Measurements from ENCODE around the gene THY1. TPM values are rescaled to one million over a fixed set of nuclear protein-coding genes. Genes with fewer than 3 reads are reported as not detected.
"Not testable (repeated sequence)": the region's sequence is repeated elsewhere in the genome, so short reads cannot be mapped to it uniquely, and the experiment has no call there.

Gene THY1
- polyA plus RNA-seq, 1 donor (not counting 4 experiments of a cell fraction or from before 2014, with no cell fraction given): 2.4 TPM

DNA sequence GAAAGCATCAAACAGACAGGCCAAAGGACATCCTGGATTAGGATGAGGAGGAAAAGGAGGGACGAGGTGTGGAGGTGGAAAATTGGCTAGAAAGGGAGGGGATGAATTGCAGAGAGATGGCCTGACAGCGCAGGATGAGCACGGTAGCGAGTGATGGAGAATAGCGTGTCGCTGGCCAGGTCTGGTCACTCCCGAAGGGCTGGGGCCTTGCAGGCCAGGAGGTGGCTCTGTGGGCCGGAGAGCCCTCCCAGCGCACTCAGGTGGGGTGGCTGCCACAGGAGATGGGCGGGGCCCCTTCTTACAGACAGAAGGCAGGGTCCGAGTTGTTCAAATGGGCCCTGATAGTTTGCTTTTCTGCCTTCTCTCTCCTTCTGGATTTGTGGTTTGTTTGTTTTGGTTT is 37.1 kb upstream of the THY1 start:
- no peak overlapping the region for H3K4me3 ChIP-seq (ENCODE audit: control insufficient read depth in 2 of 3, extremely low read depth in 1 of 3, insufficient read depth in 2 of 3, low read depth in 1 of 3, low read length in 3 of 3)
- no peaks in the 10 kb centered on the region for H3K9me3 ChIP-seq (ENCODE audit: control insufficient read depth, low read depth, low read length)
- dilution Hi-C loops (cut with MboI; ENCODE audit: extremely low pct_ligation_motif_present, low sequenced_read_pairs): no loop called here
- H3K36me3 ChIP-seq (ENCODE audit: control insufficient read depth in 2 of 2, extremely low read depth in 1 of 2, insufficient read depth in 2 of 2, low read length in 2 of 2): no peaks in the 10 kb centered on the region
- no peaks in the 10 kb centered on the region for H4K20me1 ChIP-seq (ENCODE audit: control insufficient read depth, extremely low read depth, insufficient read depth, low read length)
- no peak for DNase-seq (ENCODE audit: low read depth, low spot score)
- no peaks in the 10 kb centered on the region for H3K27me3 ChIP-seq (ENCODE audit: control insufficient read depth, extremely low read depth, insufficient read depth, low read length)
- FAIRE-seq: no peak
- H3K4me1 ChIP-seq (ENCODE audit: control insufficient read depth, extremely low read depth, insufficient read depth, low read length): peaks cover 5% of the 10 kb centered on the region
- no peak overlapping the region for H3K9ac ChIP-seq (ENCODE audit: control insufficient read depth, extremely low read depth, insufficient read depth, low read length)
- no peak overlapping the region for H3K27ac ChIP-seq (ENCODE audit: control insufficient read depth, insufficient read depth, low read length)
- H2AFZ ChIP-seq (ENCODE audit: control insufficient read depth, low read length): no peak overlapping the region
- H3K79me2 ChIP-seq (ENCODE audit: control insufficient read depth, insufficient read depth, low read length): no peaks in the 10 kb centered on the region
- H3K4me2 ChIP-seq (ENCODE audit: control insufficient read depth, extremely low read depth, insufficient read depth, low read depth, low read length): no peak overlapping the region
- TF ChIP-seq, protein P1, sequence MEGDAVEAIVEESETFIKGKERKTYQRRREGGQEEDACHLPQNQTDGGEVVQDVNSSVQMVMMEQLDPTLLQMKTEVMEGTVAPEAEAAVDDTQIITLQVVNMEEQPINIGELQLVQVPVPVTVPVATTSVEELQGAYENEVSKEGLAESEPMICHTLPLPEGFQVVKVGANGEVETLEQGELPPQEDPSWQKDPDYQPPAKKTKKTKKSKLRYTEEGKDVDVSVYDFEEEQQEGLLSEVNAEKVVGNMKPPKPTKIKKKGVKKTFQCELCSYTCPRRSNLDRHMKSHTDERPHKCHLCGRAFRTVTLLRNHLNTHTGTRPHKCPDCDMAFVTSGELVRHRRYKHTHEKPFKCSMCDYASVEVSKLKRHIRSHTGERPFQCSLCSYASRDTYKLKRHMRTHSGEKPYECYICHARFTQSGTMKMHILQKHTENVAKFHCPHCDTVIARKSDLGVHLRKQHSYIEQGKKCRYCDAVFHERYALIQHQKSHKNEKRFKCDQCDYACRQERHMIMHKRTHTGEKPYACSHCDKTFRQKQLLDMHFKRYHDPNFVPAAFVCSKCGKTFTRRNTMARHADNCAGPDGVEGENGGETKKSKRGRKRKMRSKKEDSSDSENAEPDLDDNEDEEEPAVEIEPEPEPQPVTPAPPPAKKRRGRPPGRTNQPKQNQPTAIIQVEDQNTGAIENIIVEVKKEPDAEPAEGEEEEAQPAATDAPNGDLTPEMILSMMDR (optimal IDR thresholded peaks at IDR 0.05 in 1 of 3, IDR thresholded peaks at IDR 0.05 in 1 of 3, conservative IDR thresholded peaks at IDR 0.05 in 1 of 3; ENCODE audit: extremely low read depth in 1 of 3, insufficient read depth in 2 of 3, low read length in 3 of 3): no peak
- no peak for TF ChIP-seq EZH2 (IDR thresholded peaks at IDR 0.05; ENCODE audit: low read length)
- H3K9me1 ChIP-seq (ENCODE audit: control insufficient read depth, extremely low read depth, insufficient read depth, low read length): no peaks in the 10 kb centered on the region

DNA sequence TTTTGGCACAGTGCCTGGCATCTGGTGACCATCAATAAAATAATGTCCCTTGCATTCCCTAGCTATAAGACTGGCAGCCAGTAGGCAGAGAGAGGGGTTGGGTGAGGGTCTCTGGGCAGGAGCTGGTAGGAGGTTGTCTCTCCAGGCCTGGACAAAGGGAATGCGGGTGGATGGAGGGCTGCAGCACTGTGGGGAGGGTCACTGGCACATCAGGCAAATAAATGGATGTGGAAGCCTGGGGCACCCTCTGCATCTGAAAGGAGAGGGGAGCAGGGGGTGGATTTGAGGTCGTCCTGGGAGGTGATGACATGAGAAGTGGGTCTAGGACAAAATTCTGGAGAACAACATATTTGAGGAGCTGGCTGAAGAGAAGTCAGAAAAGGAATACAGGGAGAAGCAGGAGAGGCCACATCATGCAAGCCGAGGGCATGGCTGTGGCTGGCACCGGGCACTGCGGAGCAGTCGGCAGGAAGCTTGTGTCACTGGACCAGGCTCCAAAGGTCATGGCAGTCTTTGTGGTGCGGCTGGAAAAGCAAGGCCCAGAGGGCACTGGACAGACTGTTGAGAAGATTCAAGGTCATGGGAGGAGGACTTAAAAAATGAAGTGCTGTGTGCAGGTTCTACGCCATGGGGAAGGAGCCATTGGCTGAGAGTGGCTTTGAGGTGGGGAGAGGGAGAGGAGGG is 36.5 kb upstream of the THY1 start:
- no peaks in the 10 kb centered on the region for H3K79me2 ChIP-seq (ENCODE audit: control insufficient read depth, insufficient read depth, low read length)
- no peaks in the 10 kb centered on the region for H3K27me3 ChIP-seq (ENCODE audit: control insufficient read depth, extremely low read depth, insufficient read depth, low read length)
- no peaks in the 10 kb centered on the region for H4K20me1 ChIP-seq (ENCODE audit: control insufficient read depth, extremely low read depth, insufficient read depth, low read length)
- no peak overlapping the region for H3K4me3 ChIP-seq (ENCODE audit: control insufficient read depth in 2 of 3, extremely low read depth in 1 of 3, insufficient read depth in 2 of 3, low read depth in 1 of 3, low read length in 3 of 3)
- no peak overlapping the region for H2AFZ ChIP-seq (ENCODE audit: control insufficient read depth, low read length)
- no peak overlapping the region for H3K27ac ChIP-seq (ENCODE audit: control insufficient read depth, insufficient read depth, low read length)
- H3K4me2 ChIP-seq (ENCODE audit: control insufficient read depth, extremely low read depth, insufficient read depth, low read depth, low read length): no peak overlapping the region
- H3K9me3 ChIP-seq (ENCODE audit: control insufficient read depth, low read depth, low read length): no peaks in the 10 kb centered on the region
- FAIRE-seq: no peak
- peaks cover 5% of the 10 kb centered on the region for H3K4me1 ChIP-seq (ENCODE audit: control insufficient read depth, extremely low read depth, insufficient read depth, low read length)
- no peaks in the 10 kb centered on the region for H3K9me1 ChIP-seq (ENCODE audit: control insufficient read depth, extremely low read depth, insufficient read depth, low read length)
- H3K9ac ChIP-seq (ENCODE audit: control insufficient read depth, extremely low read depth, insufficient read depth, low read length): no peak overlapping the region
- dilution Hi-C loops (cut with MboI; ENCODE audit: extremely low pct_ligation_motif_present, low sequenced_read_pairs): no loop called here
- TF ChIP-seq EZH2 (IDR thresholded peaks at IDR 0.05; ENCODE audit: low read length): no peak
- TF ChIP-seq, protein P1 (optimal IDR thresholded peaks at IDR 0.05 in 1 of 3, IDR thresholded peaks at IDR 0.05 in 1 of 3, conservative IDR thresholded peaks at IDR 0.05 in 1 of 3; ENCODE audit: extremely low read depth in 1 of 3, insufficient read depth in 2 of 3, low read length in 3 of 3): no peak
- no peak for DNase-seq (ENCODE audit: low read depth, low spot score)
- H3K36me3 ChIP-seq (ENCODE audit: control insufficient read depth in 2 of 2, extremely low read depth in 1 of 2, insufficient read depth in 2 of 2, low read length in 2 of 2): no peaks in the 10 kb centered on the region

DNA sequence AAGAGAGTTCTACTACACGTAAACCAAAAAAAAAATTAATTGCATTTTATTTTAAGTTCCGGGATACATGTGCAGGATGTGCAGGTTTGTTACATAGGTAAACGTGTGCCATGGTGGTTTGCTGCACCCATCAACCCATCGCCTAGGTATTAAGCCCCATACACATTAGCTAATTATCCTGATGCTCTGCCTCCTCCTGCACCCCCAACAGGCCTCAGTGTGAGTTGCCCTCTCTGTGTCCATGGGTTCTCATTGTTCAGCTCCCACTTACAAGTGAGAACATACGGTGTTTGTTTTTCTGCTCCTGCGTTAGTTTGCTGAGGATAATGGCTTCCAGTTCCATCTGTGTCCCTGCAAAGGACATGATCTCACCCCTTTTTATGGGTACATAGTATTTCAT is 32.7 kb upstream of the THY1 start:
- FAIRE-seq; H3K9me1 ChIP-seq (ENCODE audit: control insufficient read depth, extremely low read depth, insufficient read depth, low read length); H3K9ac ChIP-seq (ENCODE audit: control insufficient read depth, extremely low read depth, insufficient read depth, low read length); H3K79me2 ChIP-seq (ENCODE audit: control insufficient read depth, insufficient read depth, low read length); H3K4me2 ChIP-seq (ENCODE audit: control insufficient read depth, extremely low read depth, insufficient read depth, low read depth, low read length); H3K36me3 ChIP-seq (ENCODE audit: control insufficient read depth in 2 of 2, extremely low read depth in 1 of 2, insufficient read depth in 2 of 2, low read length in 2 of 2); H4K20me1 ChIP-seq (ENCODE audit: control insufficient read depth, extremely low read depth, insufficient read depth, low read length); H3K27ac ChIP-seq (ENCODE audit: control insufficient read depth, insufficient read depth, low read length); DNase-seq (ENCODE audit: low read depth, low spot score); H3K4me3 ChIP-seq (ENCODE audit: control insufficient read depth in 2 of 3, extremely low read depth in 1 of 3, insufficient read depth in 2 of 3, low read depth in 1 of 3, low read length in 3 of 3); dilution Hi-C loops (cut with MboI; ENCODE audit: extremely low pct_ligation_motif_present, low sequenced_read_pairs); H3K27me3 ChIP-seq (ENCODE audit: control insufficient read depth, extremely low read depth, insufficient read depth, low read length); H3K4me1 ChIP-seq (ENCODE audit: control insufficient read depth, extremely low read depth, insufficient read depth, low read length); H2AFZ ChIP-seq (ENCODE audit: control insufficient read depth, low read length); H3K9me3 ChIP-seq (ENCODE audit: control insufficient read depth, low read depth, low read length): not testable (repeated sequence)

DNA sequence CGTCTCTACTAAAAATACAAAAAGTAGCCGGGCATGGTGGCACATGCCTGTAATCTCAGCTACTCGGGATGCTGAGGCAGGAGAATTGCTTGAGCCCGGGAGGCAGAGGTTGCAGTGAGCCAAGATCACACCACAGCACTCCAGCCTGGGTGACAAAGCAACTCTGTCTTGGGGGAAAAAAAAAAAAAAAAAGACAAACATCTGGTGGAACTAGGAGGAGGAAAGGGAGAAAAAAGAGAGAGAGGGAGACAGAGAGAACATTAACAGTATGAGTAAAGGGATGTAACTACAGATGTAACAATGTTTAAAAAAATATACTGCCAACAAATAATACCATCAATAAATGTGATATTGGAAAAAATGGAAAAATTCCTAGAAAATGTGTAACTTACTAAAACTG is 32.3 kb upstream of the THY1 start:
- H3K27ac ChIP-seq (ENCODE audit: control insufficient read depth, insufficient read depth, low read length); DNase-seq (ENCODE audit: low read depth, low spot score); H3K36me3 ChIP-seq (ENCODE audit: control insufficient read depth in 2 of 2, extremely low read depth in 1 of 2, insufficient read depth in 2 of 2, low read length in 2 of 2); H2AFZ ChIP-seq (ENCODE audit: control insufficient read depth, low read length); H3K9ac ChIP-seq (ENCODE audit: control insufficient read depth, extremely low read depth, insufficient read depth, low read length); dilution Hi-C loops (cut with MboI; ENCODE audit: extremely low pct_ligation_motif_present, low sequenced_read_pairs); H3K4me3 ChIP-seq (ENCODE audit: control insufficient read depth in 2 of 3, extremely low read depth in 1 of 3, insufficient read depth in 2 of 3, low read depth in 1 of 3, low read length in 3 of 3); H3K79me2 ChIP-seq (ENCODE audit: control insufficient read depth, insufficient read depth, low read length); H3K9me1 ChIP-seq (ENCODE audit: control insufficient read depth, extremely low read depth, insufficient read depth, low read length); H3K4me1 ChIP-seq (ENCODE audit: control insufficient read depth, extremely low read depth, insufficient read depth, low read length); FAIRE-seq; H3K27me3 ChIP-seq (ENCODE audit: control insufficient read depth, extremely low read depth, insufficient read depth, low read length); H3K9me3 ChIP-seq (ENCODE audit: control insufficient read depth, low read depth, low read length); H4K20me1 ChIP-seq (ENCODE audit: control insufficient read depth, extremely low read depth, insufficient read depth, low read length); H3K4me2 ChIP-seq (ENCODE audit: control insufficient read depth, extremely low read depth, insufficient read depth, low read depth, low read length): not testable (repeated sequence)

Data from keratinocyte (primary cell).